D341Med (cell line): ENCODE results near the gene ADGRG7.

Source experiments
- DNase-seq: peaks from one replicate; pipeline ENCODE4 v3.0.0; 2012; ENCODE audit warnings: low spot score

The ADGRG7 gene

GRCh38 chr3:100600181-100601042 is 9.0 kb upstream of the ADGRG7 start:
- no peak for DNase-seq

- no peak for DNase-seq
Observed at GRCh38 chr3:100602506-100603444, 6.6 kb upstream of the ADGRG7 start.

- peak; percentile 51 for DNase-seq
Observed at GRCh38 chr3:100603469-100603868, 5.9 kb upstream of the ADGRG7 start.

GRCh38 chr3:100605358-100605757 is 4.0 kb upstream of the ADGRG7 start:
- DNase-seq, result no peak

- no peak for DNase-seq
Observed at GRCh38 chr3:100606894-100607512, 2.4 kb upstream of the ADGRG7 start.

- no peak for DNase-seq
Observed at GRCh38 chr3:100609963-100610362, 562 bp downstream of the ADGRG7 start.

- no peak for DNase-seq
Observed at GRCh38 chr3:100611221-100611620, 1.8 kb downstream of the ADGRG7 start.

GRCh38 chr3:100613721-100614390 is 4.5 kb downstream of the ADGRG7 start:
- no peak for DNase-seq

GRCh38 chr3:100614941-100615340 is 5.5 kb downstream of the ADGRG7 start:
- no peak for DNase-seq

GRCh38 chr3:100615684-100616083 is 6.3 kb downstream of the ADGRG7 start:
- DNase-seq, result peak; percentile 45

- DNase-seq, result no peak
Observed at GRCh38 chr3:100621251-100621650, 11.8 kb downstream of the ADGRG7 start.

- DNase-seq, result no peak
Observed at GRCh38 chr3:100627491-100627890, 18.1 kb downstream of the ADGRG7 start.

- DNase-seq, result no peak
Observed at GRCh38 chr3:100629421-100630127, 20.2 kb downstream of the ADGRG7 start.

GRCh38 chr3:100630664-100631063 is 21.3 kb downstream of the ADGRG7 start:
- no peak for DNase-seq

GRCh38 chr3:100631236-100631635 is 21.8 kb downstream of the ADGRG7 start:
- no peak for DNase-seq

- DNase-seq, result peak; percentile 55
Observed at GRCh38 chr3:100634493-100635272, 25.3 kb downstream of the ADGRG7 start.

GRCh38 chr3:100635273-100635701 is 25.9 kb downstream of the ADGRG7 start:
- DNase-seq, result no peak

GRCh38 chr3:100637197-100637631 is 27.8 kb downstream of the ADGRG7 start:
- DNase-seq, result no peak

GRCh38 chr3:100640633-100641032 is 31.2 kb downstream of the ADGRG7 start:
- DNase-seq, result no peak

- DNase-seq, result no peak
Observed at GRCh38 chr3:100641471-100642032, 32.2 kb downstream of the ADGRG7 start.
